ENCODE results near the gene VKORC1. TPM values are rescaled to one million over a fixed set of nuclear protein-coding genes. Genes with fewer than 3 reads are reported as not detected.

The VKORC1 gene
- total RNA-seq, 2 experiments from 2014 or later = 66.3 to 68.9 TPM

GRCh38 chr16:31080756-31081419, 13.7 kb downstream of the VKORC1 start:
- peaks cover 33% of the 10 kb centered on the region for H3K4me1 Mint-ChIP-seq
- no peak overlapping the region for H3K4me3 Mint-ChIP-seq
- peaks cover 29% of the 10 kb centered on the region for H3K36me3 Mint-ChIP-seq
- DNase-seq (no peak), ATAC-seq (no peak)
- H3K9me3 Mint-ChIP-seq (ENCODE audit: low read depth) = no peaks in the 10 kb centered on the region
- H3K27ac Mint-ChIP-seq = no peak overlapping the region
- no peaks in the 10 kb centered on the region for H3K27me3 Mint-ChIP-seq
- CTCF ChIA-PET = interaction anchor here (1.6 kb wide), 1 partner anchor 13 kb away, joined by 3 read pairs; no protein-coding TSS in a partner anchor

DNA sequence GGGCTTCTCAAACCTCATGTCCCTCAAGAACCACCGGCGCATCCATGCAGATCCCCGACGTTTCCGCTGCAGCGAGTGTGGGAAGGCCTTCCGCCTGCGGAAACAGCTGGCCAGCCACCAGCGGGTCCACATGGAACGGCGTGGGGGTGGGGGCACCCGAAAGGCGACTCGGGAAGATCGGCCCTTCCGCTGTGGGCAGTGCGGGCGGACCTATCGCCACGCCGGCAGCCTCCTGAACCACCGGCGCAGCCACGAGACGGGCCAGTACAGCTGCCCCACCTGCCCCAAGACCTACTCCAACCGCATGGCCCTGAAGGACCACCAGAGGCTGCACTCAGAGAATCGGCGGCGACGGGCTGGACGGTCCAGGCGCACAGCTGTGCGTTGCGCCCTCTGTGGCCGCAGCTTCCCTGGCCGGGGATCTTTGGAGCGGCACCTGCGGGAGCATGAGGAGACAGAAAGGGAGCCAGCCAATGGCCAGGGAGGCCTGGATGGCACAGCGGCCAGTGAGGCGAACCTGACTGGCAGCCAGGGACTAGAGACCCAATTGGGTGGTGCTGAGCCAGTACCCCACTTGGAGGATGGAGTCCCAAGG, 14.5 kb downstream of the VKORC1 start:
- Mint-ChIP-seq H3K4me3 (no peak overlapping the region), H3K27me3 (no peaks in the 10 kb centered on the region), H3K36me3 (peaks cover 29% of the 10 kb centered on the region), H3K27ac (no peak overlapping the region), H3K4me1 (peaks cover 38% of the 10 kb centered on the region), H3K9me3 (ENCODE audit: low read depth) (no peaks in the 10 kb centered on the region)
- DNase-seq (no peak), ATAC-seq (no peak)
- CTCF ChIA-PET = interaction anchor here (1.0 to 1.6 kb wide), 3 partner anchors 12 to 95 kb away, joined by 3 read pairs; partner anchors contain the start of gene HSD3B7

DNA sequence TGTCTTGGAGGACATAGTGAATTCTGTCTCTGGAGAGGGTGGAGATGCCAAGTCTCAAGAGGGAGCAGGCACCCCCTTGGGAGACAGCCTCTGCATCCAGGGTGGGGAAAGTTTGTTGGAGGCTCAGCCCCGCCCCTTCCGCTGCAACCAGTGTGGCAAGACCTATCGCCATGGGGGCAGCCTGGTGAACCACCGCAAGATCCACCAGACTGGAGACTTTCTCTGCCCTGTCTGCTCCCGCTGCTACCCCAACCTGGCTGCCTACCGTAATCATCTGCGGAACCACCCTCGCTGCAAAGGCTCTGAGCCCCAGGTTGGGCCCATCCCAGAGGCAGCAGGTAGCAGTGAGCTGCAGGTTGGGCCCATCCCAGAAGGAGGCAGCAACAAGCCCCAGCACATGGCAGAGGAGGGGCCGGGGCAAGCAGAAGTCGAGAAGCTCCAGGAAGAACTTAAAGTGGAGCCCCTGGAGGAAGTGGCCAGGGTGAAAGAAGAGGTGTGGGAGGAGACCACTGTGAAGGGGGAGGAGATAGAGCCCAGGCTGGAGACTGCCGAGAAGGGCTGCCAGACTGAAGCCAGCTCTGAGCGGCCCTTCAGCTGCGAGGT, 15.2 kb downstream of the VKORC1 start:
- CTCF ChIA-PET = interaction anchor here (1.0 to 1.6 kb wide), 3 partner anchors 13 to 94 kb away, joined by 3 read pairs; partner anchors contain the start of gene HSD3B7
- no peak overlapping the region for H3K27ac Mint-ChIP-seq
- H3K4me1 Mint-ChIP-seq = peaks cover 45% of the 10 kb centered on the region
- no peak overlapping the region for H3K4me3 Mint-ChIP-seq
- ATAC-seq (no peak), DNase-seq (no peak)
- H3K36me3 Mint-ChIP-seq = peaks cover 29% of the 10 kb centered on the region
- H3K9me3 Mint-ChIP-seq (ENCODE audit: low read depth) = no peaks in the 10 kb centered on the region
- no peaks in the 10 kb centered on the region for H3K27me3 Mint-ChIP-seq

DNA sequence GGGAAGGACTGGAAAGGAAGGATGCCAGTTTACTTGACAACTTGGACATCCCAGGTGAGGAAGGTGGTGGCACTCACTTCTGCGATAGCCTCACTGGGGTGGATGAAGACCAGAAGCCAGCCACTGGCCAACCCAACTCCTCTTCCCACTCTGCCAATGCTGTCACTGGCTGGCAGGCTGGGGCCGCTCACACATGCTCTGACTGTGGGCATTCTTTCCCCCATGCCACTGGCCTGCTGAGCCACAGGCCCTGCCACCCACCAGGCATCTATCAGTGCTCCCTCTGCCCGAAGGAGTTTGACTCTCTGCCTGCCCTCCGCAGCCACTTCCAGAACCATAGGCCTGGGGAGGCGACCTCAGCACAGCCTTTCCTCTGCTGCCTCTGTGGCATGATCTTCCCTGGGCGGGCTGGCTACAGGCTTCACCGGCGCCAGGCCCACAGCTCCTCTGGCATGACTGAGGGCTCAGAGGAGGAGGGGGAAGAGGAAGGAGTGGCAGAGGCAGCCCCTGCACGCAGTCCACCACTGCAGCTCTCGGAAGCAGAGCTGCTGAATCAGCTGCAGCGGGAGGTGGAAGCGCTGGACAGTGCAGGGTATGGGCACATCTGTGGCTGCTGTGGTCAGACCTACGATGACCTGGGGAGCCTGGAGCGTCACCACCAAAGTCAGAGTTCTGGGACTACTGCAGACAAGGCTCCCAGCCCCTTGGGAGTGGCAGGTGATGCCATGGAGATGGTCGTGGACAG, 15.8 kb downstream of the VKORC1 start:
- Mint-ChIP-seq H3K36me3 (peaks cover 29% of the 10 kb centered on the region), H3K9me3 (ENCODE audit: low read depth) (no peaks in the 10 kb centered on the region), H3K4me3 (no peak overlapping the region), H3K27me3 (no peaks in the 10 kb centered on the region), H3K4me1 (peaks cover 45% of the 10 kb centered on the region), H3K27ac (no peak overlapping the region)
- ATAC-seq (no peak), DNase-seq (no peak)
- CTCF ChIA-PET = interaction anchor here (1.0 to 1.1 kb wide), 2 partner anchors 14 to 94 kb away, joined by 3 read pairs; partner anchors contain the start of gene HSD3B7

- H3K27me3 Mint-ChIP-seq = no peaks in the 10 kb centered on the region
Observed at GRCh38 chr16:31077592-31078396, 16.8 kb downstream of the VKORC1 start.

GRCh38 chr16:31077024-31077423, 17.6 kb downstream of the VKORC1 start:
- CTCF ChIA-PET = no interaction called here
- no peak for ATAC-seq
- H3K36me3 Mint-ChIP-seq = peaks cover 31% of the 10 kb centered on the region

More at GRCh38 chr16:31077592-31078396, 16.8 kb downstream of the VKORC1 start:
- H3K36me3 Mint-ChIP-seq = peaks cover 29% of the 10 kb centered on the region
- H3K4me3 Mint-ChIP-seq = no peak overlapping the region
- CTCF ChIA-PET = no interaction called here
- H3K27ac Mint-ChIP-seq = no peak overlapping the region
- peaks cover 45% of the 10 kb centered on the region for H3K4me1 Mint-ChIP-seq
- H3K9me3 Mint-ChIP-seq (ENCODE audit: low read depth) = no peaks in the 10 kb centered on the region
- no peak for ATAC-seq
- no peak for DNase-seq

DNA sequence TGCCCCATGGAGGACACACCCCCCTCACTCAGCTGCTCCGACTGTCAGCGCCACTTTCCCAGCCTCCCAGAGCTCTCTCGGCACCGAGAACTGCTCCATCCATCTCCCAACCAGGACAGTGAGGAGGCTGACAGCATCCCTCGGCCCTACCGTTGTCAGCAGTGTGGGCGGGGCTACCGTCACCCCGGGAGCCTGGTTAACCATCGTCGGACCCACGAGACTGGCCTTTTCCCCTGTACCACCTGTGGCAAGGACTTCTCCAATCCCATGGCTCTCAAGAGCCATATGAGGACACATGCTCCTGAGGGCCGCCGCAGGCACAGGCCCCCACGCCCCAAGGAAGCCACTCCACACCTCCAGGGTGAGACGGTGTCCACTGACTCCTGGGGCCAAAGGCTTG, 18.3 kb downstream of the VKORC1 start:
- CTCF ChIA-PET = interaction anchor here (0.8 to 1.5 kb wide), 3 partner anchors 12 to 135 kb away, joined by 3 to 4 read pairs (median 3); no protein-coding TSS in a partner anchor
- Mint-ChIP-seq H3K9me3 (ENCODE audit: low read depth) (no peaks in the 10 kb centered on the region), H3K27ac (no peak overlapping the region), H3K27me3 (no peaks in the 10 kb centered on the region), H3K4me3 (no peak overlapping the region), H3K4me1 (peaks cover 54% of the 10 kb centered on the region), H3K36me3 (peaks cover 31% of the 10 kb centered on the region)
- ATAC-seq (no peak), DNase-seq (no peak)

More at GRCh38 chr16:31077024-31077423, 17.6 kb downstream of the VKORC1 start:
- no peak for DNase-seq
- peaks cover 47% of the 10 kb centered on the region for H3K4me1 Mint-ChIP-seq
- no peaks in the 10 kb centered on the region for H3K27me3 Mint-ChIP-seq
- H3K9me3 Mint-ChIP-seq (ENCODE audit: low read depth) = no peaks in the 10 kb centered on the region
- no peak overlapping the region for H3K4me3 Mint-ChIP-seq
- H3K27ac Mint-ChIP-seq = no peak overlapping the region

DNA sequence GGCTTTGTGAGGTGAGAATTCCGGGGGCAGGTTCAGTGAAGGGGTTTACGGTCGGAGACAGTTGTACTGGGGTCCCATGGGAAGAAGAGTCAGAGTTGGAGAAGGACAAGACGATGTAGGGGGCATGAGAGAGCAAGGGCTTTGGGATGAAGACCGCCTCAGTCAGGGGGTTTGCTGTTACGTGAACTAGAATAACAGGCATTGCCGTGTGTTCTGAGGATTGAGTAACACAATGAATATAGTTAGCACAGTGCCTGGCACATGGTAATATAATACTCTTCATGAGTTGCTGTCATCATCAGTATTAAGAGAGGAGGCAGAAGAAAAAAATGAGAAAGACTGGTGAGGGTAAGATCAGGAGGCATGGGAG, 19.8 kb downstream of the VKORC1 start:
- H3K4me3 Mint-ChIP-seq = peak overlapping the region; percentile 96
- no peaks in the 10 kb centered on the region for H3K9me3 Mint-ChIP-seq (ENCODE audit: low read depth)
- peak overlapping the region; percentile 96 for H3K27ac Mint-ChIP-seq
- H3K27me3 Mint-ChIP-seq = no peaks in the 10 kb centered on the region
- no peak for DNase-seq
- H3K4me1 Mint-ChIP-seq = peaks cover 47% of the 10 kb centered on the region
- CTCF ChIA-PET = interaction anchor here (1.0 to 2.4 kb wide), 7 partner anchors 11 to 308 kb away, joined by 3 to 27 read pairs (median 7); partner anchors contain the start of genes HSD3B7, KAT8 and VKORC1
- ATAC-seq = no peak
- peaks cover 25% of the 10 kb centered on the region for H3K36me3 Mint-ChIP-seq

DNA sequence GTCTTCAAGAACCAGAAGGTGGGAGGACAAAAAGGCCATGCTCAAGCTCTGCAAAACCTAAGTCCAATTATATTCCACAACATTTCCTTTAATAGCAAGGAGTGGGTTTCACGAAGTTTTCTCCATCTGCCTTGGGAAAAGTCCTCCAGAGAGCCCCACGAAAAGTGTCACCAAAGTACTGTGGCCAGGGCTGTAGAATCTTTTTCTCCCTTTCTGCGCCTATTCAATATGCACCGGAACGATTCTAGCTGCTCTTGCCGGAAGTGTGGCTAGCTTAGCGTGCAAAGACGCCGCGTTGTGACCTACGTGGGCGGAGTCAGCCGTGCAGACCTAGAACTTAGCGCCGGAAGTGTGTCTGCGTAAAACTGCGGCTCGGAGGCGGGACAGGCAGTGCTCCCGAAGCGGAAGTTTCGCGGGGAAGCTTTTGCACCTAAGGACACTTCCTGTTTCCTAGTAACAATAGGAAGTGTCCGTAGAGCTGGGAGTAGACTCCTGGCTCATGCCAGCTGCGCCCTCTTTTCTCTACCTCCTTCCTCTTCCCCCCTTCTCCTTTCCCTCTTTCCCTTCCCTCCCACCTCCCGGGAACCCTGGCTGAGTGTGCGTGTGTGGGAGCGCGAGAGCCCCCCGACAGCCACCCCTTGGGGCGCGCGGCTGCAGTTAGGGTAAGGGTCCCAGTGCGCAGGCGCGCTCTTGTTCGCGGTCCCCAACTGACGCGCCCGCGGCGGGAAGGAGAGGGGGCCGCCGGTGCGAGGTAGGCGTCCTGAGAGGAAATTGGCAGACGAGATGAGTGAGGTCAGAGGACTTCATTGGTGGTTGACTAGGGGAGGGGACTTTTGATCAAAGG, 20.4 kb downstream of the VKORC1 start, which contains the start of the genes ZNF646 and ZNF668:
TSS of gene ZNF646 (plus strand) at position 453 of the 844 bp plus-strand sequence. CDS start 1,903 bp downstream, outside the sequence.
TSS of gene ZNF668 (minus strand) at position 271 of the 844 bp plus-strand sequence. CDS start 9,781 bp downstream, outside the sequence.
- Mint-ChIP-seq H3K9me3 (ENCODE audit: low read depth) (no peaks in the 10 kb centered on the region), H3K27me3 (no peaks in the 10 kb centered on the region), H3K27ac (peak within 1 kb of the TSS; percentile 96), H3K4me1 (peaks cover 45% of the 10 kb centered on the region), H3K36me3 (peaks cover 22% of the 10 kb centered on the region), H3K4me3 (peak within 1 kb of the TSS; percentile 96)
- peak; percentile 100 for DNase-seq
- ATAC-seq = peak; percentile 79
- CTCF ChIA-PET = interaction anchor here (0.8 to 2.4 kb wide), 15 partner anchors 10 to 503 kb away, joined by 3 to 27 read pairs (median 4); partner anchors contain the start of genes HSD3B7, KAT8, PYCARD and STX4

GRCh38 chr16:31073142-31073969, 21.2 kb downstream of the VKORC1 start:
- H3K4me1 Mint-ChIP-seq = peaks cover 42% of the 10 kb centered on the region
- peak overlapping the region; percentile 96 for H3K27ac Mint-ChIP-seq
- no peaks in the 10 kb centered on the region for H3K27me3 Mint-ChIP-seq
- H3K9me3 Mint-ChIP-seq (ENCODE audit: low read depth) = no peaks in the 10 kb centered on the region
- peak overlapping the region; percentile 96 for H3K4me3 Mint-ChIP-seq
- DNase-seq (peak; percentile 94), ATAC-seq (peak; percentile 61)
- peaks cover 15% of the 10 kb centered on the region for H3K36me3 Mint-ChIP-seq
- CTCF ChIA-PET = interaction anchor here (0.8 to 2.4 kb wide), 16 partner anchors 9 to 502 kb away, joined by 3 to 27 read pairs (median 4); partner anchors contain the start of genes HSD3B7, KAT8, PYCARD and STX4

Data from activated CD8-positive, alpha-beta memory T cell treated with anti-CD3 and anti-CD28 coated beads, Interleukin-2, amount 10 ng/mL, durations not matched to agents 7 days and 5 days (primary cell).